H9 (cell line): ENCODE results near the gene IGFL4. TPM values are rescaled to one million over a fixed set of nuclear protein-coding genes. Genes with fewer than 3 reads are reported as not detected.

Experiments used
- DNase-seq: peaks from one replicate; pipeline ENCODE4 v3.0.0-alpha.2; 2017
- H2AFZ ChIP-seq: one replicate; pipeline ENCODE4 v1.6.1; 2013; ENCODE audit warnings: mild to moderate bottlenecking, low read length, control low read depth, moderate library complexity
- H2AK5ac ChIP-seq: 2 replicates; pipeline ENCODE4 v1.6.1; 2013; ENCODE audit warnings: low read length, control low read depth, mixed read lengths; ENCODE audit not compliant: insufficient read length
- H2BK120ac ChIP-seq: one replicate; pipeline ENCODE4 v1.6.1; 2013; ENCODE audit warnings: low read depth, mild to moderate bottlenecking, low read length, control low read depth, inconsistent platforms; ENCODE audit not compliant: poor library complexity, severe bottlenecking
- H2BK12ac ChIP-seq: 2 replicates; pipeline ENCODE4 v1.6.1; 2013; ENCODE audit warnings: low read length, control low read depth, mixed read lengths, low read depth; ENCODE audit not compliant: insufficient read length
- H2BK15ac ChIP-seq: 2 replicates; pipeline ENCODE4 v1.6.1; 2013; ENCODE audit warnings: low read depth, low read length, control low read depth
- H2BK20ac ChIP-seq: one replicate; pipeline ENCODE4 v1.6.1; 2013; ENCODE audit warnings: low read depth, mild to moderate bottlenecking, low read length, control low read depth, inconsistent platforms; ENCODE audit not compliant: poor library complexity, severe bottlenecking
- H2BK5ac ChIP-seq: 2 replicates; pipeline ENCODE4 v1.6.1; 2013; ENCODE audit warnings: low read length, control low read depth, mixed read lengths; ENCODE audit not compliant: insufficient read length
- H3K14ac ChIP-seq: 2 replicates; pipeline ENCODE4 v1.6.1; 2013; ENCODE audit warnings: low read length, control low read depth; ENCODE audit not compliant: insufficient read depth
- H3K18ac ChIP-seq: 2 replicates; pipeline ENCODE4 v1.6.1; 2013; ENCODE audit warnings: low read depth, mild to moderate bottlenecking, mixed read lengths, low read length, control low read depth; ENCODE audit not compliant: insufficient read length
- H3K23ac ChIP-seq: 2 replicates; pipeline ENCODE4 v1.6.1; 2013; ENCODE audit warnings: low read length, control low read depth, mixed read lengths, low read depth; ENCODE audit not compliant: insufficient read length
- H3K23me2 ChIP-seq: 2 replicates; pipeline ENCODE4 v1.6.1; 2013; ENCODE audit warnings: low read depth, mild to moderate bottlenecking, mixed read lengths, low read length, control low read depth; ENCODE audit not compliant: insufficient read length, poor library complexity, severe bottlenecking
- H3K27ac ChIP-seq: 2 replicates; pipeline ENCODE4 v1.5.1; 2013; ENCODE audit warnings: low read length, control low read depth, mixed read lengths, low read depth; ENCODE audit not compliant: insufficient read length
- H3K27me3 ChIP-seq: 2 replicates; pipeline ENCODE4 v1.6.1; 2013; ENCODE audit warnings: low read length, control low read depth, inconsistent platforms; ENCODE audit not compliant: insufficient read depth
- H3K4ac ChIP-seq: 2 replicates; pipeline ENCODE4 v1.6.1; 2013; ENCODE audit warnings: low read depth, mild to moderate bottlenecking, control low read depth, inconsistent platforms, low read length, moderate library complexity
- H3K4me1 ChIP-seq: 2 replicates; pipeline ENCODE4 v1.6.1; 2013; ENCODE audit warnings: low read length, control low read depth, inconsistent platforms; ENCODE audit not compliant: insufficient read depth
- H3K4me2 ChIP-seq: 2 replicates; pipeline ENCODE4 v1.6.1; 2013; ENCODE audit warnings: low read length, control low read depth, mixed read lengths; ENCODE audit not compliant: insufficient read length, insufficient read depth
- H3K56ac ChIP-seq: 2 replicates; pipeline ENCODE4 v1.6.1; 2013; ENCODE audit warnings: low read depth, mild to moderate bottlenecking, mixed read lengths, low read length, control low read depth; ENCODE audit not compliant: insufficient read length
- H3K79me1 ChIP-seq: 2 replicates; pipeline ENCODE4 v1.6.1; 2013; ENCODE audit warnings: low read depth, mild to moderate bottlenecking, moderate library complexity, low read length, control low read depth, inconsistent platforms; ENCODE audit not compliant: insufficient read depth, poor library complexity, severe bottlenecking
- H3K79me2 ChIP-seq: 2 replicates; pipeline ENCODE4 v1.6.1; 2013; ENCODE audit warnings: low read length, control low read depth, inconsistent platforms; ENCODE audit not compliant: insufficient read depth
- H3K9ac ChIP-seq: 2 replicates; pipeline ENCODE4 v1.6.1; 2013; ENCODE audit warnings: low read length, control low read depth, mixed read lengths; ENCODE audit not compliant: insufficient read length; ENCODE audit errors: extremely low read depth
- H3K9me3 ChIP-seq: one replicate; pipeline ENCODE4 v1.6.1; 2013; ENCODE audit warnings: low read depth, low read length, inconsistent platforms; ENCODE audit not compliant: control insufficient read depth
- H3T11ph ChIP-seq: one replicate; pipeline ENCODE4 v1.6.1; 2013; ENCODE audit warnings: mild to moderate bottlenecking, low read length, control low read depth, inconsistent platforms
- H4K20me1 ChIP-seq: one replicate; pipeline ENCODE4 v1.6.1; 2013; ENCODE audit not compliant: control insufficient read depth, insufficient read length, insufficient read depth
- H4K5ac ChIP-seq: 2 replicates; pipeline ENCODE4 v1.6.1; 2013; ENCODE audit warnings: low read depth, mild to moderate bottlenecking, mixed read lengths, low read length, control low read depth; ENCODE audit not compliant: insufficient read length
- H4K8ac ChIP-seq: replicated peaks from 2 replicates; pipeline ENCODE4 v1.6.1; 2013; ENCODE audit warnings: low read length, control low read depth, mixed read lengths, low read depth; ENCODE audit not compliant: insufficient read length
- H4K91ac ChIP-seq: 2 replicates; pipeline ENCODE4 v1.6.1; 2013; ENCODE audit warnings: low read depth, mild to moderate bottlenecking, moderate library complexity, mixed read lengths, low read length, control low read depth; ENCODE audit not compliant: insufficient read length
- H3K27ac Mint-ChIP-seq, 3 experiments: 2 replicates in 2 of 3; 3 replicates in 1 of 3; pipeline ENCODE4 v1.8.0; 2020 to 2021; ENCODE audit warnings: mixed read lengths in 3 of 3, mild to moderate bottlenecking in 1 of 3, moderate library complexity in 1 of 3
- H3K27me3 Mint-ChIP-seq: 2 replicates; pipeline ENCODE4 v1.8.0; 2021; ENCODE audit warnings: low read depth, mild to moderate bottlenecking, moderate library complexity, mixed read lengths
- H3K36me3 Mint-ChIP-seq, 3 experiments: 2 replicates in 2 of 3; 3 replicates in 1 of 3; pipeline ENCODE4 v1.8.0; 2020 to 2021; ENCODE audit warnings: low read depth in 3 of 3, mixed read lengths in 3 of 3; ENCODE audit not compliant: insufficient read depth in 1 of 3
- H3K4me1 Mint-ChIP-seq, 2 experiments: 2 replicates each; pipeline ENCODE4 v1.8.0; 2020; ENCODE audit warnings: mixed read lengths in 2 of 2
- H3K4me3 Mint-ChIP-seq, 2 experiments: 2 replicates in 1 of 2; 3 replicates in 1 of 2; pipeline ENCODE4 v1.8.0; 2020 to 2021; ENCODE audit warnings: mild to moderate bottlenecking in 2 of 2, mixed read lengths in 2 of 2, moderate library complexity in 1 of 2
- H3K9me3 Mint-ChIP-seq, 2 experiments: 2 replicates in 1 of 2; 3 replicates in 1 of 2; pipeline ENCODE4 v1.8.0; 2020; ENCODE audit warnings: mild to moderate bottlenecking in 2 of 2, mixed read lengths in 2 of 2, moderate library complexity in 1 of 2
- WGBS: extraction: QIAGEN DNeasy Blood & Tissue Kit; methylation state at CpG from one replicate; pipeline ENCODE4 v1.1.7; 2013; ENCODE audit warnings: missing lambda C conversion rate, low lambda C conversion rate, mixed read lengths; ENCODE audit not compliant: insufficient read length; ENCODE audit errors: extremely low coverage; 5-methylcytosine and 5-hydroxymethylcytosine counted together
- total RNA-seq: library from RNA; stranded (reverse); gene quantifications from 2 replicates; pipeline ENCODE4 v1.2.1, GENCODE V29; 2021
- TF ChIP-seq, protein P1 (sequence below): fragments of 200-600 bp; sonication (generic); conservative IDR thresholded peaks from 3 replicates; pipeline ENCODE4 v1.8.0; 2021; ENCODE audit warnings: antibody characterized with exemption, mild to moderate bottlenecking

IGFL4 gene
- total RNA-seq, 1 experiment from 2014 or later = 0.33 TPM

DNA sequence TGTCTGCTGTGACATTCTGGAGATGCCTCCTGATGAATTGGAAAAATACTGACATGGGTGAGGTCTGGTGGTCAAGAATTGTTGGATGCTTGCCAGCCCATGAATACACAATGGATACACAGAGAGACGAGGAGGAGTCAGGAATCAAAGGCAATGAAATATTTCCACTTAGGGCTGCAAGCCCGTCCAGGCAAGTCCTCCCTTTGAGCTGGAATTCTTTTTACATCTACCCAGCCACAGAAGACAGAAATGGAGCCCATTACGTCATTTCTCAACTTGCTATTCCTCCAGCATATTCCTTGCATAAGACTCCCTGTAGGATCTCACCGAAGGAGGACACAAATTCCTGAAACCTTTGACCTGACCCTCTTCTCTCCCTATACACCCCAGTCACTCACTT is 15.7 kb upstream of the IGFL4 start:
- H3K23me2 ChIP-seq = no peaks in the 10 kb centered on the region
- H3K9ac ChIP-seq = no peak overlapping the region
- H3K79me2 ChIP-seq = no peaks in the 10 kb centered on the region
- H3K18ac ChIP-seq = no peak overlapping the region
- Mint-ChIP-seq H3K27ac (no peak overlapping the region), H3K4me1 (no peaks in the 10 kb centered on the region), H3K27me3 (peaks cover 50% of the 10 kb centered on the region), H3K9me3 (peaks cover 26 to 30% of the 10 kb centered on the region in 2 experiments; a peak in 4 of 5 replicates), H3K4me3 (no peak overlapping the region), H3K36me3 (peaks cover 0 to 4% (median 0%) of the 10 kb centered on the region in 3 experiments; a peak in 1 of 7 replicates)
- no peaks in the 10 kb centered on the region for H3K79me1 ChIP-seq
- no peak overlapping the region for H3K27ac ChIP-seq
- H3K4me1 ChIP-seq = no peaks in the 10 kb centered on the region
- H3K23ac ChIP-seq = no peak overlapping the region
- no peak overlapping the region for H3K4ac ChIP-seq
- no peak overlapping the region for H3K14ac ChIP-seq
- H2BK15ac ChIP-seq = no peak overlapping the region
- H3K56ac ChIP-seq = no peak overlapping the region
- no peak overlapping the region for H2BK5ac ChIP-seq
- H4K5ac ChIP-seq = no peak overlapping the region
- H2BK12ac ChIP-seq = no peak overlapping the region
- no peak overlapping the region for H2BK120ac ChIP-seq
- no peak overlapping the region for H2AK5ac ChIP-seq
- DNase-seq = no peak
- H3K4me2 ChIP-seq = no peak overlapping the region
- H3K27me3 ChIP-seq = no peaks in the 10 kb centered on the region
- peaks cover 8% of the 10 kb centered on the region for H3K9me3 ChIP-seq
- no peak overlapping the region for H2BK20ac ChIP-seq
- no CpG with 5 or more reads among the region's 4 CpGs for WGBS
- no peak overlapping the region for H3T11ph ChIP-seq
- H4K20me1 ChIP-seq = no peaks in the 10 kb centered on the region
- H4K8ac ChIP-seq = no peak overlapping the region
- no peak overlapping the region for H4K91ac ChIP-seq
- no peak overlapping the region for H2AFZ ChIP-seq
- TF ChIP-seq, protein P1, sequence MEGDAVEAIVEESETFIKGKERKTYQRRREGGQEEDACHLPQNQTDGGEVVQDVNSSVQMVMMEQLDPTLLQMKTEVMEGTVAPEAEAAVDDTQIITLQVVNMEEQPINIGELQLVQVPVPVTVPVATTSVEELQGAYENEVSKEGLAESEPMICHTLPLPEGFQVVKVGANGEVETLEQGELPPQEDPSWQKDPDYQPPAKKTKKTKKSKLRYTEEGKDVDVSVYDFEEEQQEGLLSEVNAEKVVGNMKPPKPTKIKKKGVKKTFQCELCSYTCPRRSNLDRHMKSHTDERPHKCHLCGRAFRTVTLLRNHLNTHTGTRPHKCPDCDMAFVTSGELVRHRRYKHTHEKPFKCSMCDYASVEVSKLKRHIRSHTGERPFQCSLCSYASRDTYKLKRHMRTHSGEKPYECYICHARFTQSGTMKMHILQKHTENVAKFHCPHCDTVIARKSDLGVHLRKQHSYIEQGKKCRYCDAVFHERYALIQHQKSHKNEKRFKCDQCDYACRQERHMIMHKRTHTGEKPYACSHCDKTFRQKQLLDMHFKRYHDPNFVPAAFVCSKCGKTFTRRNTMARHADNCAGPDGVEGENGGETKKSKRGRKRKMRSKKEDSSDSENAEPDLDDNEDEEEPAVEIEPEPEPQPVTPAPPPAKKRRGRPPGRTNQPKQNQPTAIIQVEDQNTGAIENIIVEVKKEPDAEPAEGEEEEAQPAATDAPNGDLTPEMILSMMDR = no peak
